Activated CD4-positive, alpha-beta T cell treated with anti-CD3 and anti-CD28 coated beads, Interleukin-2, amount 50 U/mL, for 48 hours (primary cell): ENCODE measurements around the gene SLC50A1.
A peak's percentile ranks its signal among the peaks of the same experiment; 100 is the strongest.

Source experiments
- DNase-seq, 2 experiments: peaks; one replicate each; pipeline ENCODE4 v3.0.0-alpha.2; 2020

SLC50A1 gene

GRCh38 chr1:155171836-155172731, 36.4 kb downstream of the SLC50A1 start:
- no peak for DNase-seq

GRCh38 chr1:155172732-155173477, 37.3 kb downstream of the SLC50A1 start, which contains the start of gene KRTCAP2:
Gene KRTCAP2 (minus strand): TSS chr1:155173304. CDS start chr1:155173224, 80 bp downstream.
- peak; percentile 95 to 96 for DNase-seq

GRCh38 chr1:155173478-155174323, 38.0 kb downstream of the SLC50A1 start, which contains the start of gene TRIM46:
Gene TRIM46 (plus strand): TSS chr1:155173849. CDS start chr1:155173967, 118 bp downstream.
- peak; percentile 80 to 84 for DNase-seq

GRCh38 chr1:155174324-155175280, 39.0 kb downstream of the SLC50A1 start:
- DNase-seq: peak; percentile 62 to 67

GRCh38 chr1:155175281-155175926, 39.8 kb downstream of the SLC50A1 start:
- no peak for DNase-seq

- peak in 1 of 2 experiments; percentile 37 for DNase-seq
These were observed 40.3 kb downstream of the SLC50A1 start for GRCh38 chr1:155175927-155176371.

- peak; percentile 94 for DNase-seq
These were observed 41.0 kb downstream of the SLC50A1 start for GRCh38 chr1:155176544-155177071.

GRCh38 chr1:155177192-155177917, 41.7 kb downstream of the SLC50A1 start:
- DNase-seq: peak in 1 of 2 experiments; percentile 1

GRCh38 chr1:155177918-155178281, 42.2 kb downstream of the SLC50A1 start:
- DNase-seq: peak in 1 of 2 experiments; percentile 2

GRCh38 chr1:155178441-155179111, 42.9 kb downstream of the SLC50A1 start:
- DNase-seq: peak in 1 of 2 experiments; percentile 3

- DNase-seq: peak in 1 of 2 experiments; percentile 1
These were observed 43.7 kb downstream of the SLC50A1 start for GRCh38 chr1:155179112-155180031.

- DNase-seq: no peak
These were observed 45.9 kb downstream of the SLC50A1 start for GRCh38 chr1:155181371-155182051.

- DNase-seq: no peak
These were observed 46.4 kb downstream of the SLC50A1 start for GRCh38 chr1:155182052-155182550.

- no peak for DNase-seq
These were observed 48.1 kb downstream of the SLC50A1 start for GRCh38 chr1:155183775-155184221.

GRCh38 chr1:155184351-155184811, 48.7 kb downstream of the SLC50A1 start:
- no peak for DNase-seq

- no peak for DNase-seq
These were observed 49.5 kb downstream of the SLC50A1 start for GRCh38 chr1:155184835-155185782.
